Cerebellar cortex (tissue), 1 donor: Measurements from ENCODE around the gene EMC6.

Source experiments
- DNase-seq: peaks from one replicate; pipeline ENCODE4 v3.0.0-alpha.2; 2015; ENCODE audit warnings: low spot score

Gene EMC6

GRCh38 chr17:3656353-3656752, 12.3 kb upstream of the EMC6 start:
- DNase-seq: no peak

GRCh38 chr17:3656755-3657587, 11.6 kb upstream of the EMC6 start:
- DNase-seq: no peak

- no peak for DNase-seq
Observed at GRCh38 chr17:3657588-3657869, 11.1 kb upstream of the EMC6 start.

- no peak for DNase-seq
Observed at GRCh38 chr17:3657874-3658783, 10.5 kb upstream of the EMC6 start.

GRCh38 chr17:3658784-3659449, 9.7 kb upstream of the EMC6 start:
- DNase-seq: no peak

GRCh38 chr17:3659541-3660111, 9.0 kb upstream of the EMC6 start:
- DNase-seq: no peak

- DNase-seq: no peak
Observed at GRCh38 chr17:3660311-3660891, 8.2 kb upstream of the EMC6 start.

GRCh38 chr17:3663102-3664011, 5.3 kb upstream of the EMC6 start:
- DNase-seq: no peak

- no peak for DNase-seq
Observed at GRCh38 chr17:3665834-3666233, 2.8 kb upstream of the EMC6 start.

- no peak for DNase-seq
Observed at GRCh38 chr17:3666516-3666915, 2.1 kb upstream of the EMC6 start.

- peak; percentile 63 for DNase-seq
Observed at GRCh38 chr17:3667366-3668278, 990 bp upstream of the EMC6 start.

GRCh38 chr17:3669085-3669347, 404 bp downstream of the EMC6 start:
- DNase-seq: no peak

- no peak for DNase-seq
Observed at GRCh38 chr17:3669548-3669947, 936 bp downstream of the EMC6 start.

- no peak for DNase-seq
Observed at GRCh38 chr17:3672571-3672970, 4.0 kb downstream of the EMC6 start.

- no peak for DNase-seq
Observed at GRCh38 chr17:3675886-3676285, 7.3 kb downstream of the EMC6 start.

- DNase-seq: peak; percentile 41
Observed at GRCh38 chr17:3678095-3678820, 9.6 kb downstream of the EMC6 start.

GRCh38 chr17:3678821-3679530, 10.4 kb downstream of the EMC6 start:
- DNase-seq: no peak

- no peak for DNase-seq
Observed at GRCh38 chr17:3679531-3680126, 11.0 kb downstream of the EMC6 start.
